Measurements from ENCODE around the gene TAS2R30. TPM values are rescaled to one million over a fixed set of nuclear protein-coding genes. Genes with fewer than 3 reads are reported as not detected.
A peak's percentile ranks its signal among the peaks of the same experiment; 100 is the strongest.

Gene TAS2R30
- total RNA-seq, 1 donor from 2014 or later, result 1.1 TPM

DNA sequence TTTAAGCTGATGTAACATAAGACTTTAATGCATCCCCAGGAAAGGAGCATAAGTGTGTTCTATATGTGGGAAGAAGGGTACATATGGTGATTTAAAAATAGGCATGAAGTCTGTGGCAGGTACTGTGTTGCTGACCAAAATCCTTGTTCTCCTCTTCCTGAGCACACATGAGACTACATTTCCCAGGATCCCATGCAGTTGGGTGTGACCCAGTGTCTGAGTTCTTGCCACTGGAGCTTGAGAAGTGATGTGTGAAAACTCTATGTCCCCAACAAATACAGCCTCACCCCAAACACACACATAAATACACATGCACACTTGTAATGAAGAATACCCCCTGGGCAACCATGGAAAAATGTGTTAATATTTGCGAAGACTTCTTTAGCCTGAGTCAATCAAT, 28.1 kb upstream of the TAS2R30 start:
- peaks cover 3% of the 10 kb centered on the region for H3K36me3 Mint-ChIP-seq (ENCODE audit: low read depth)
- TF ChIP-seq CTCF (IDR thresholded peaks at IDR 0.05), result no peak
- no peak for DNase-seq (ENCODE audit: low spot score)
- H3K4me3 Mint-ChIP-seq (ENCODE audit: unreplicated experiment), result no peak overlapping the region
- no peaks in the 10 kb centered on the region for H3K27me3 Mint-ChIP-seq (ENCODE audit: low read depth)
- no peaks in the 10 kb centered on the region for H3K9me3 Mint-ChIP-seq (ENCODE audit: low read depth)
- H3K27ac Mint-ChIP-seq (ENCODE audit: unreplicated experiment), result no peak overlapping the region
- peaks cover 23% of the 10 kb centered on the region for H3K4me1 Mint-ChIP-seq (ENCODE audit: low read depth)

DNA sequence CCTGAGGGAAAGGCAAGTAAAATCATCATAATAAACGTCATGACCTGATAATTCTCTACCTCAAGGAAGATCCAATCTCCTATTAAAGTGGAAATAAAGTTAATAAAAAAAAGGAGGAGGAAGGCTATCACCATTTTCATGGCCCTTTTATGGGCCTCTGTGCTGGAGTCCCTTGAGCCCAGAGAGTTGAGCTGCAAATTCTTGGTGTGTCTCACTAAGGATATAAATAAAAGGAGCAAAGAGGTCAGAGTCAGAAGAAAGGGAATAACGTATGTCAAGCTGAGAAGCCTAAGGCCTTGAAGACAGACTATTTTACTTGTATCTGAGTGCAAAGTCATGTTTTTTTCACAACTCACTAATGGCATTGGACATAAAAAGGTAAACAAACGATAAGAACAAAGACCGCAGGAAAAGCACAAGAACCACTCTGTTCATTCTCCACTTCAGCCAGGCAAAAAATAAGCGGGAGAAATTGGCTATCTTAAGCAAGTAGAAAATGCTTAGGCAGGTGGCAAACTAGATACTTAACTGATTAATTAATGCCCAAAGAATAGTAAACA, 24.5 kb upstream of the TAS2R30 start:
- Mint-ChIP-seq H3K36me3 (ENCODE audit: low read depth) (no peaks in the 10 kb centered on the region), H3K27ac (ENCODE audit: unreplicated experiment) (peak overlapping the region; percentile 60), H3K4me3 (ENCODE audit: unreplicated experiment) (no peak overlapping the region), H3K27me3 (ENCODE audit: low read depth) (no peaks in the 10 kb centered on the region), H3K4me1 (ENCODE audit: low read depth) (peaks cover 23% of the 10 kb centered on the region), H3K9me3 (ENCODE audit: low read depth) (peaks cover 6% of the 10 kb centered on the region)
- no peak for DNase-seq (ENCODE audit: low spot score)
- no peak for TF ChIP-seq CTCF (IDR thresholded peaks at IDR 0.05)

DNA sequence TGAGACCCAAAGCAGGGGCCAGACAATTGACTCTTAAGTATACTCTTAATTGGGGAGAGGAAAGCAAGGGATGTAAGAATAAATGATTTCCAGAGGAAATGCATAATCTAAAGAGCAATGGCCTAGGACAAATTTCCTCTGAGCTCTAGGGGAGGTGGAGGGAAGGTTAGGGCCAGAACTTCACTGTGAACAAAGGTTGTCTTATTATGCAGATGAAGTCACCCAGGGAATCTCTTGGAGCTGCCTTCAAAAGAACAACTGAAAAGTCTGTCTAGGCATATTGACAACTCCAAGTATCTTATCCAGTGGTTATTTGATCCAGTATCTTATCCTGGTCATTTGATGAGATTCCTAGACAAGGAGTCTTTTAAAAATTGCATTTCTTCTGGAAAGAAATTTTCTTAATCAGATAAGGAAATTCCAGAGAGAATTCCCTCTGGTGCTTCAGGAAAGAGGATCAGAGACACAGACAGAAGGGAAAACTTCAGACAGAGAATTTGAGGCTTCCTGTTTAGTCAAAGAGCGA, 20.0 kb upstream of the TAS2R30 start:
- no peak for TF ChIP-seq CTCF (IDR thresholded peaks at IDR 0.05)
- peaks cover 14% of the 10 kb centered on the region for H3K4me1 Mint-ChIP-seq (ENCODE audit: low read depth)
- H3K27me3 Mint-ChIP-seq (ENCODE audit: low read depth), result no peaks in the 10 kb centered on the region
- H3K36me3 Mint-ChIP-seq (ENCODE audit: low read depth), result peaks cover 2% of the 10 kb centered on the region
- H3K4me3 Mint-ChIP-seq (ENCODE audit: unreplicated experiment), result no peak overlapping the region
- DNase-seq (ENCODE audit: low spot score), result no peak
- H3K9me3 Mint-ChIP-seq (ENCODE audit: low read depth), result peaks cover 6% of the 10 kb centered on the region
- no peak overlapping the region for H3K27ac Mint-ChIP-seq (ENCODE audit: unreplicated experiment)

- TF ChIP-seq CTCF (IDR thresholded peaks at IDR 0.05), result no peak
- no peak for DNase-seq (ENCODE audit: low spot score)
- no peak overlapping the region for H3K27ac Mint-ChIP-seq (ENCODE audit: unreplicated experiment)
- no peak overlapping the region for H3K4me3 Mint-ChIP-seq (ENCODE audit: unreplicated experiment)
- peaks cover 6% of the 10 kb centered on the region for H3K9me3 Mint-ChIP-seq (ENCODE audit: low read depth)
- H3K27me3 Mint-ChIP-seq (ENCODE audit: low read depth), result no peaks in the 10 kb centered on the region
- peaks cover 6% of the 10 kb centered on the region for H3K4me1 Mint-ChIP-seq (ENCODE audit: low read depth)
- peaks cover 2% of the 10 kb centered on the region for H3K36me3 Mint-ChIP-seq (ENCODE audit: low read depth)
Measured at GRCh38 chr12:11152725-11153124, 18.3 kb upstream of the TAS2R30 start.

DNA sequence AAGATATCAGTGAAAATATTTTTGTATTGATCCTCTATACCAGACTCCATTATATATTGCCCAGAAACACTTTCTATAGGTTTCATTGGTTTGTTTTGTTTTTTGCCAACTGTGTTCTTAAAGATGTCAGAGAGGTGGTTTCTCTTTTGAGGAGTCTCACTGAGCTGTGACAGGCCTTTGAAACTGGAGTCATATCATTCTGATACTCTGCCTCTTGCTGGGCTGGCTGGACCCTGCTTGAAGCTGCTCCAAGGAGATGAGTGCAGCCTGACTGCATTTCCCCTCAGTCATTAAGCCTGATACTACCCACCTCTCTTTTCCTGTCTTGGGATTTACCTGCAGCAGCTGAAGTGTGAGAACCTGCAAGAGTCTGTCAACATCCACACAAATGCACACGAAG, 16.4 kb upstream of the TAS2R30 start:
- peaks cover 6% of the 10 kb centered on the region for H3K4me1 Mint-ChIP-seq (ENCODE audit: low read depth)
- peaks cover 2% of the 10 kb centered on the region for H3K36me3 Mint-ChIP-seq (ENCODE audit: low read depth)
- no peak for DNase-seq (ENCODE audit: low spot score)
- no peak overlapping the region for H3K4me3 Mint-ChIP-seq (ENCODE audit: unreplicated experiment)
- TF ChIP-seq CTCF (IDR thresholded peaks at IDR 0.05), result no peak
- no peaks in the 10 kb centered on the region for H3K9me3 Mint-ChIP-seq (ENCODE audit: low read depth)
- H3K27ac Mint-ChIP-seq (ENCODE audit: unreplicated experiment), result no peak overlapping the region
- H3K27me3 Mint-ChIP-seq (ENCODE audit: low read depth), result no peaks in the 10 kb centered on the region

Measured in chondrocyte (in vitro differentiated cells).